ENCODE measurements around the gene FES. TPM values are rescaled to one million over a fixed set of nuclear protein-coding genes. Genes with fewer than 3 reads are reported as not detected.

Gene FES
- polyA plus RNA-seq, 1 donor from 2014 or later = not detected

GRCh38 chr15:90931575-90931827, 47.2 kb downstream of the FES start:
- Histone ChIP-seq H3K79me2 (replicated peaks; ENCODE audit: insufficient read depth, low read length) (peaks cover 12% of the 10 kb centered on the region), H2AFZ (ENCODE audit: low read depth, low read length) (peak overlapping the region; percentile 66), H3K36me3 (ENCODE audit: insufficient read depth, low read length) (no peaks in the 10 kb centered on the region)

GRCh38 chr15:90931828-90932659, 47.7 kb downstream of the FES start, which contains the start of gene HDDC3:
Gene HDDC3, minus strand, starts transcription at chr15:90932549. Its CDS starts 9 bp downstream, at chr15:90932540.
- Histone ChIP-seq H3K36me3 (ENCODE audit: insufficient read depth, low read length) (no peaks in the 10 kb centered on the region), H3K79me2 (replicated peaks; ENCODE audit: insufficient read depth, low read length) (peaks cover 16% of the 10 kb centered on the region), H2AFZ (ENCODE audit: low read depth, low read length) (peak within 1 kb of the TSS; percentile 66), H3K9ac (ENCODE audit: low read length) (peak within 1 kb of the TSS; percentile 74), H3K4me2 (ENCODE audit: low read length) (peak within 1 kb of the TSS; percentile 52), H3F3A (ENCODE audit: insufficient read depth, low read length, poor library complexity, severe bottlenecking) (no peaks in the 10 kb centered on the region), H3K9me2 (ENCODE audit: insufficient read depth, low read length) (no peaks in the 10 kb centered on the region), H4K20me1 (ENCODE audit: insufficient read depth) (no peaks in the 10 kb centered on the region), H3K9me3 (ENCODE audit: low read length) (no peaks in the 10 kb centered on the region), H3K4me3 (ENCODE audit: low read length) (peak within 1 kb of the TSS; percentile 94), H3K27me3 (ENCODE audit: insufficient read depth, low read depth, low read length) (no peaks in the 10 kb centered on the region), H3K27ac (ENCODE audit: low read length) (peak within 1 kb of the TSS; percentile 46)
- TF ChIP-seq EZH2 (IDR thresholded peaks at IDR 0.05; ENCODE audit: borderline replicate concordance, insufficient read depth, low read length, poor library complexity, severe bottlenecking) = no peak
- no peak for TF ChIP-seq REST (IDR thresholded peaks at IDR 0.05; ENCODE audit: borderline replicate concordance)
- peak; percentile 31 for TF ChIP-seq RAD21 (conservative IDR thresholded peaks at IDR 0.05)
- TF ChIP-seq SMC3 (conservative IDR thresholded peaks at IDR 0.05; ENCODE audit: poor library complexity) = peak; percentile 63
- TF ChIP-seq MXI1 (conservative IDR thresholded peaks at IDR 0.05; ENCODE audit: poor library complexity, severe bottlenecking) = peak; percentile 83
- TF ChIP-seq POLR2AphosphoS5 (IDR thresholded peaks at IDR 0.05) = peak; percentile 63
- peak; percentile 32 for TF ChIP-seq TAF1 (IDR thresholded peaks at IDR 0.05; ENCODE audit: low read depth)
- peak; percentile 13 for TF ChIP-seq EP300 (conservative IDR thresholded peaks at IDR 0.05; ENCODE audit: poor library complexity, severe bottlenecking)
- peak; percentile 96 for TF ChIP-seq CTCF (IDR thresholded peaks at IDR 0.05; ENCODE audit: poor library complexity, severe bottlenecking)

More at GRCh38 chr15:90931575-90931827, 47.2 kb downstream of the FES start:
- Histone ChIP-seq H4K20me1 (ENCODE audit: insufficient read depth) (no peaks in the 10 kb centered on the region), H3K4me3 (ENCODE audit: low read length) (peak overlapping the region; percentile 94), H3K9me3 (ENCODE audit: low read length) (no peaks in the 10 kb centered on the region), H3K4me2 (ENCODE audit: low read length) (peak overlapping the region; percentile 52), H3F3A (ENCODE audit: insufficient read depth, low read length, poor library complexity, severe bottlenecking) (no peaks in the 10 kb centered on the region), H3K27me3 (ENCODE audit: insufficient read depth, low read depth, low read length) (no peaks in the 10 kb centered on the region), H3K27ac (ENCODE audit: low read length) (no peak overlapping the region), H3K9ac (ENCODE audit: low read length) (no peak overlapping the region), H3K9me2 (ENCODE audit: insufficient read depth, low read length) (no peaks in the 10 kb centered on the region)
- no peak for TF ChIP-seq EP300 (conservative IDR thresholded peaks at IDR 0.05; ENCODE audit: poor library complexity, severe bottlenecking)
